ENCODE results near the gene MUL1. TPM values are rescaled to one million over a fixed set of nuclear protein-coding genes. Genes with fewer than 3 reads are reported as not detected.

Gene MUL1
- total and polyA plus RNA-seq, 8 donors = 3.5 to 16.5 (median 11.8) TPM

DNA sequence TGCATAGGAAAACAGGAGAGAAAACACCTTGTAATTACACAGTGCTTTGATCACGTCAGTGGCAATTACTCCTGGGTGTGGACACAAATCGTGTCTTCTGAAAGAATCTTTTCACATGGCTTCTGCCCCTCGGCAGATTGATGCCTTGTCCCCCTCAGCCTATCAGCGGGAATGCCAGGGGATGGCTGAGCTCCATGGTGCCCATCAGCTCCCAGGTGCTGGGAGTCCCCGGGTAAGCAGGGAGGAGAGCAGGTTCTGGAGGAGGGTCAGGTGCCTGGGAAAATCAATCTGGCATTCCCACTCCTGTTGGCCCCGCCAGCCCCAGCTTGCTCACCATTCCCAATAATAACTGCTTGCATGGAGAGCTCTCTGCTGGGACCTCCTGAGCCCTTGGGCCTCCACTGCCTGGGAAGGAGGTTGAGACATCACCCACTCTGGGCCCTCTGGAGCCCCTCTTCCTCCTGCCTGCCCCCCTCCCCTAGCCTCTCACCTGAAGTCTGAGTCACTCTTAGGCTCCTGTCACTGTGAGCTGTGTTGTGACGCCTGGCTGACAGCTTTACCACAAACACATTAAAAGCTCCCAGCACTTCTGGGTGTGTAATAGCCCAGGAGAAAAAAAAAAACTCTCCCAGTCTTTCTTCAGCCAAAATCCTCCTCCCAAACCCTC, 26.9 kb downstream of the MUL1 start:
- WGBS, 2 donors = 26 to 34% methylated on average over 7 of the region's 7 CpGs
- intact Hi-C loops (cut with DNase I) = no loop called here
- Histone ChIP-seq H3K36me3 (no peaks in the 10 kb centered on the region), H3K27ac (peak overlapping the region in 2 of 4 donors; percentile 33), H3K4me3 (no peak overlapping the region), H3K27me3 (peaks cover 0 to 6% (median 0%) of the 10 kb centered on the region in 4 donors), H3K9me3 (no peaks in the 10 kb centered on the region), H3K4me1 (peaks cover 0 to 11% (median 5%) of the 10 kb centered on the region in 3 donors)
- no peak for DNase-seq
- no peak for FAIRE-seq
- TF ChIP-seq, protein P1, sequence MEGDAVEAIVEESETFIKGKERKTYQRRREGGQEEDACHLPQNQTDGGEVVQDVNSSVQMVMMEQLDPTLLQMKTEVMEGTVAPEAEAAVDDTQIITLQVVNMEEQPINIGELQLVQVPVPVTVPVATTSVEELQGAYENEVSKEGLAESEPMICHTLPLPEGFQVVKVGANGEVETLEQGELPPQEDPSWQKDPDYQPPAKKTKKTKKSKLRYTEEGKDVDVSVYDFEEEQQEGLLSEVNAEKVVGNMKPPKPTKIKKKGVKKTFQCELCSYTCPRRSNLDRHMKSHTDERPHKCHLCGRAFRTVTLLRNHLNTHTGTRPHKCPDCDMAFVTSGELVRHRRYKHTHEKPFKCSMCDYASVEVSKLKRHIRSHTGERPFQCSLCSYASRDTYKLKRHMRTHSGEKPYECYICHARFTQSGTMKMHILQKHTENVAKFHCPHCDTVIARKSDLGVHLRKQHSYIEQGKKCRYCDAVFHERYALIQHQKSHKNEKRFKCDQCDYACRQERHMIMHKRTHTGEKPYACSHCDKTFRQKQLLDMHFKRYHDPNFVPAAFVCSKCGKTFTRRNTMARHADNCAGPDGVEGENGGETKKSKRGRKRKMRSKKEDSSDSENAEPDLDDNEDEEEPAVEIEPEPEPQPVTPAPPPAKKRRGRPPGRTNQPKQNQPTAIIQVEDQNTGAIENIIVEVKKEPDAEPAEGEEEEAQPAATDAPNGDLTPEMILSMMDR (IDR thresholded peaks at IDR 0.05) = no peak
- peak in 2 of 4 donors; percentile 26 to 37 for ATAC-seq

DNA sequence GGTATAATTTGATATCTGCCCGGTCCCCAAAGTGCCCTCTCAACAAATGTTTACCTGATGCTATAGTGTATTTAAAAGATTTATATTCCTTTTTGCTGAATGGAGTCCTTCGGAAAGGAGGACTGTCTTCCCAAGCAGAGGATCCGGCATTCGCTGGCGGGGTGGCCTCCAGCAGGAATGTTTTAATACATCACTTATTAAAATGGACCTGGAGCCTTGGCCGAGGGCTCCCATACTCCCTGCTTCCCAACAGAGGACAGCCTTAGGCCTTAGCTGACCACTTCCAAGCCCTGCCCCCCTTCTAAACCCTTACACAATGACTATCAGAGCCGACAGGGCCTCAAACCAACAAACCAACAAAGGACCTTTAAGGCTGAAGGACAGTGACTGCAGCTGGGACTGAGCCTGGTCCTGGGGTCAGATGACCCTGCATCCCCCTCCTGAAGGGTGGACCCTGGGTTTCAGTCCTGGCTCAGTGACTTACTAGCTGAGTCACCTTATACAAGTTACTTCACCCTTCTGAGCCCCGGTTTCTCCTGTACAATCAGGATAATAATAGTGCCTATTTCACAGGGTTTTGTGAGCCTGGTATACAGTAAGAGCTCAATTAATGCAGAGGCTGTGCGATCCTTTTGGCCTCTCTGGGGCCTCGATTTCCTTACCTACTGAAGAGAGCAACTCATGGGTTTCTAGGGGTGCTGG, 27.6 kb downstream of the MUL1 start:
- intact Hi-C loops (cut with DNase I) = no loop called here
- Histone ChIP-seq H3K9me3 (no peaks in the 10 kb centered on the region), H3K36me3 (no peaks in the 10 kb centered on the region), H3K27me3 (peaks cover 0 to 6% (median 0%) of the 10 kb centered on the region in 4 donors), H3K27ac (peak overlapping the region in 1 of 4 donors; percentile 33), H3K4me1 (peaks cover 0 to 11% (median 5%) of the 10 kb centered on the region in 3 donors), H3K4me3 (no peak overlapping the region)
- WGBS, 2 donors = 36 to 44% methylated on average over 10 of the region's 10 CpGs
- TF ChIP-seq, protein P1 (IDR thresholded peaks at IDR 0.05) = no peak
- FAIRE-seq = no peak
- peak; percentile 36 to 57 (median 47) for ATAC-seq
- DNase-seq = no peak

GRCh38 chr1:20479840-20480239, 28.1 kb downstream of the MUL1 start:
- Histone ChIP-seq H3K9me3 (no peaks in the 10 kb centered on the region), H3K36me3 (no peaks in the 10 kb centered on the region), H3K4me1 (peaks cover 0 to 8% (median 5%) of the 10 kb centered on the region in 3 donors), H3K27me3 (peaks cover 0 to 4% (median 0%) of the 10 kb centered on the region in 4 donors), H3K4me3 (no peak overlapping the region), H3K27ac (no peak overlapping the region)
- FAIRE-seq (no peak), DNase-seq (no peak), ATAC-seq (no peak)
- TF ChIP-seq, protein P1 (IDR thresholded peaks at IDR 0.05) = no peak
- intact Hi-C loops (cut with DNase I) = no loop called here
- WGBS, 2 donors = 35 to 42% methylated on average over 4 of the region's 4 CpGs

- no peak for DNase-seq
- H3K27ac ChIP-seq = no peak overlapping the region
- TF ChIP-seq, protein P1 (IDR thresholded peaks at IDR 0.05) = no peak
- no peak for FAIRE-seq
- H3K4me1 ChIP-seq = peaks cover 0 to 6% (median 5%) of the 10 kb centered on the region in 3 donors
- intact Hi-C loops (cut with DNase I) = no loop called here
- no peak for ATAC-seq
- WGBS, 2 donors = 59% methylated on average over 5 of the region's 5 CpGs
- no peaks in the 10 kb centered on the region for H3K9me3 ChIP-seq
- H3K27me3 ChIP-seq = no peaks in the 10 kb centered on the region
- H3K36me3 ChIP-seq = no peaks in the 10 kb centered on the region
- no peak overlapping the region for H3K4me3 ChIP-seq
These were observed 29.8 kb downstream of the MUL1 start for GRCh38 chr1:20478057-20478635.
